ENCODE data around the gene VWA7.

The VWA7 gene

GRCh38 chr6:31741815-31742214 is 35.3 kb downstream of the VWA7 start:
- Histone ChIP-seq H3K36me3 (no peaks in the 10 kb centered on the region), H3K9me3 (ENCODE audit: severe bottlenecking) (peaks cover 4% of the 10 kb centered on the region), H3K27me3 (ENCODE audit: insufficient read depth, low read depth, severe bottlenecking) (no peaks in the 10 kb centered on the region), H3K4me3 (ENCODE audit: low read depth, low read length) (no peak overlapping the region), H3K27ac (no peak overlapping the region)
- no peak for TF ChIP-seq CTCF (IDR thresholded peaks at IDR 0.05; ENCODE audit: low read depth, low read length)
- DNase-seq, result no peak

- no peak for TF ChIP-seq CTCF (IDR thresholded peaks at IDR 0.05; ENCODE audit: low read depth, low read length)
- DNase-seq, result no peak
- no peak overlapping the region for H3K4me3 ChIP-seq (ENCODE audit: low read depth, low read length)
- H3K27ac ChIP-seq, result no peak overlapping the region
- peaks cover 4% of the 10 kb centered on the region for H3K9me3 ChIP-seq (ENCODE audit: severe bottlenecking)
- H3K36me3 ChIP-seq, result no peaks in the 10 kb centered on the region
- no peaks in the 10 kb centered on the region for H3K27me3 ChIP-seq (ENCODE audit: insufficient read depth, low read depth, severe bottlenecking)
These were observed 36.5 kb downstream of the VWA7 start for GRCh38 chr6:31740397-31741223.

GRCh38 chr6:31739639-31740396 is 37.3 kb downstream of the VWA7 start, which contains the start of gene MSH5:
MSH5 (plus strand) TSS chr6:31740005; CDS start chr6:31740467, 462 bp downstream.
- H3K36me3 ChIP-seq, result no peaks in the 10 kb centered on the region
- TF ChIP-seq CTCF (IDR thresholded peaks at IDR 0.05; ENCODE audit: low read depth, low read length), result no peak
- DNase-seq, result no peak
- no peak within 1 kb of the TSS for H3K4me3 ChIP-seq (ENCODE audit: low read depth, low read length)
- peaks cover 4% of the 10 kb centered on the region for H3K9me3 ChIP-seq (ENCODE audit: severe bottlenecking)
- H3K27me3 ChIP-seq (ENCODE audit: insufficient read depth, low read depth, severe bottlenecking), result no peaks in the 10 kb centered on the region
- no peak within 1 kb of the TSS for H3K27ac ChIP-seq

GRCh38 chr6:31737991-31738979 is 38.8 kb downstream of the VWA7 start:
- Histone ChIP-seq H3K27ac (peak overlapping the region; percentile 19), H3K4me3 (ENCODE audit: low read depth, low read length) (no peak overlapping the region), H3K36me3 (peaks cover 14% of the 10 kb centered on the region), H3K9me3 (ENCODE audit: severe bottlenecking) (peaks cover 4% of the 10 kb centered on the region), H3K27me3 (ENCODE audit: insufficient read depth, low read depth, severe bottlenecking) (no peaks in the 10 kb centered on the region)
- no peak for DNase-seq
- TF ChIP-seq CTCF (IDR thresholded peaks at IDR 0.05; ENCODE audit: low read depth, low read length), result peak; percentile 60

- TF ChIP-seq CTCF (IDR thresholded peaks at IDR 0.05; ENCODE audit: low read depth, low read length), result no peak
- peaks cover 22% of the 10 kb centered on the region for H3K36me3 ChIP-seq
- H3K4me3 ChIP-seq (ENCODE audit: low read depth, low read length), result no peak overlapping the region
- no peaks in the 10 kb centered on the region for H3K27me3 ChIP-seq (ENCODE audit: insufficient read depth, low read depth, severe bottlenecking)
- peaks cover 4% of the 10 kb centered on the region for H3K9me3 ChIP-seq (ENCODE audit: severe bottlenecking)
- peak overlapping the region; percentile 61 for H3K27ac ChIP-seq
- DNase-seq, result peak; percentile 62
These were observed 39.7 kb downstream of the VWA7 start for GRCh38 chr6:31737315-31737990.
